GM06990 (cell line): ENCODE data around the gene AATF.

Experiments used
- DNase-seq: peaks from one replicate; pipeline ENCODE4 v3.0.0-alpha.2; 2011; ENCODE audit not compliant: insufficient read length; ENCODE audit errors: extremely low read depth
- H3K27me3 ChIP-seq: replicated peaks from 2 replicates; pipeline ENCODE4 v1.6.0; 2011; ENCODE audit warnings: low read length; ENCODE audit not compliant: control insufficient read depth, insufficient read depth
- H3K36me3 ChIP-seq: 2 replicates; pipeline ENCODE4 v1.5.1; 2011; ENCODE audit warnings: low read length; ENCODE audit not compliant: control insufficient read depth, insufficient read depth
- H3K4me3 ChIP-seq: replicated peaks from 2 replicates; pipeline ENCODE4 v1.5.1; 2011; ENCODE audit warnings: low read depth, mild to moderate bottlenecking, control low read depth, low read length
- CTCF ChIP-seq: IDR thresholded peaks from 2 replicates; pipeline ENCODE4 v1.5.1; 2011; ENCODE audit warnings: low read length, control low read depth, mild to moderate bottlenecking, inconsistent platforms; ENCODE audit not compliant: insufficient read depth, poor library complexity, severe bottlenecking

The AATF gene

GRCh38 chr17:36950027-36950426 is 1.3 kb downstream of the AATF start:
- peaks cover 14% of the 10 kb centered on the region for H3K36me3 ChIP-seq
- DNase-seq, result no peak
- TF ChIP-seq CTCF, result no peak
- H3K27me3 ChIP-seq, result peaks cover 3% of the 10 kb centered on the region; the same call in 1 of the 2 replicates
- peak overlapping the region; percentile 92 for H3K4me3 ChIP-seq

GRCh38 chr17:36951084-36951789 is 2.5 kb downstream of the AATF start:
- H3K27me3 ChIP-seq, result peaks cover 3% of the 10 kb centered on the region; the same call in 1 of the 2 replicates
- peaks cover 16% of the 10 kb centered on the region for H3K36me3 ChIP-seq
- no peak overlapping the region for H3K4me3 ChIP-seq
- DNase-seq, result no peak
- no peak for TF ChIP-seq CTCF

GRCh38 chr17:36971508-36971907 is 22.8 kb downstream of the AATF start:
- peaks cover 2% of the 10 kb centered on the region for H3K36me3 ChIP-seq
- no peak overlapping the region for H3K4me3 ChIP-seq
- no peak for TF ChIP-seq CTCF
- no peaks in the 10 kb centered on the region for H3K27me3 ChIP-seq
- no peak for DNase-seq

- TF ChIP-seq CTCF, result no peak
- H3K36me3 ChIP-seq, result peaks cover 2% of the 10 kb centered on the region
- H3K27me3 ChIP-seq, result no peaks in the 10 kb centered on the region
- H3K4me3 ChIP-seq, result no peak overlapping the region
- DNase-seq, result no peak
Observed at GRCh38 chr17:36972186-36972700, 23.5 kb downstream of the AATF start.

- H3K27me3 ChIP-seq, result no peaks in the 10 kb centered on the region
- DNase-seq, result no peak
- no peak overlapping the region for H3K4me3 ChIP-seq
- peaks cover 2% of the 10 kb centered on the region for H3K36me3 ChIP-seq
- no peak for TF ChIP-seq CTCF
Observed at GRCh38 chr17:36972905-36973304, 24.2 kb downstream of the AATF start.
